ENCODE data around the gene HMGXB3. TPM values are rescaled to one million over a fixed set of nuclear protein-coding genes. Genes with fewer than 3 reads are reported as not detected.
"Not testable (repeated sequence)": the region's sequence is repeated elsewhere in the genome, so short reads cannot be mapped to it uniquely, and the experiment has no call there.

HMGXB3 gene
- total RNA-seq, 2 experiments from 2014 or later = 27.2 to 30.5 TPM

DNA sequence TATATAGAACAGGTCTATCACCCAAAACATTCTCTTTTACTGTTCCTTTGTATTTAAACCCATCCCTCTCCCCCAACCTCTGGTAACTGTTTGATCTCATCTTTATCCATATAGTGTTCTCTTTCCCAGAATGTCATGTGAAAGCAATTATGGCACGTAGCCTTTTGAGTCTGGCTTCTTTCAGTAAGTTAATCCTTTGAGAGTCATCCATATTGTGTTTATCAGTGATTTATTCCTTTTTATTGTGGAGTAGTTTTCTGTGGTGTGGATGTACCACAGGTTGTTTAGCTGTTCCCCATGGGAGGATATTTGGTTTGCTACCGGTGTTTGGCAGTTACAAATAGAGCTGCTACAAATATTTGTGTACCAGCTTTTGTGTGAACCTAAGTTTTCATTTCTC lies 38.0 kb downstream of the HMGXB3 start:
- peaks cover 55% of the 10 kb centered on the region for H3K36me3 Mint-ChIP-seq (ENCODE audit: low read depth)
- H3K27ac Mint-ChIP-seq = no peak overlapping the region
- intact Hi-C loops (cut with DNase I, micrococcal nuclease) = no loop called here
- no peaks in the 10 kb centered on the region for H3K9me3 Mint-ChIP-seq (ENCODE audit: low read depth)
- POLR2A ChIA-PET = no interaction called here
- ATAC-seq (no peak), DNase-seq (no peak)
- no peaks in the 10 kb centered on the region for H3K27me3 Mint-ChIP-seq
- peaks cover 2% of the 10 kb centered on the region for H3K4me1 Mint-ChIP-seq
- CTCF ChIA-PET = interaction anchor here (0.7 kb wide), 1 partner anchor 604 kb away, joined by 5 read pairs; no protein-coding TSS in a partner anchor
- H3K4me3 Mint-ChIP-seq = no peak overlapping the region

DNA sequence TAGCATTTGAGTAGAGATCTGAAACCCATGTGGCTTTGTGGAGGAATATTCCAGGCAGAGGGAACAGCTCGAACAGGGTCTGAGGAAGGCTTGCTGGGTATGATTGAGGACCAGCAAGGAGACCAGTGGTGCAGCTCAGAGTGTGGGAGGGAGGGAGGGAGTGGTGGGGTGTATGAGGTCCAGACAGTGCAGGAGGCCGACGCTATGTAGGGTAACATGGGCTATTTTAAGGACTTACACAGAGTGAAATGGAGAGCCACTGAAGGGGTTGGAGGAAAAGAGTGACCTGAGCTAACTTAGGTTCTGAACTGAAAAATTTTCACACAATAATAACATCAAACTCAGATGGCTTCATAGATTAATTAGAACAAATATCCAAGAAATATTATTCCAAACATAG lies 41.9 kb downstream of the HMGXB3 start:
- intact Hi-C loops (cut with DNase I, micrococcal nuclease) = no loop called here
- ChIA-PET POLR2A (no interaction called here), CTCF (interaction anchor here (1.2 kb wide), 1 partner anchor 12 kb away, joined by 3 read pairs; no protein-coding TSS in a partner anchor)
- peaks cover 6% of the 10 kb centered on the region for H3K4me1 Mint-ChIP-seq
- no peak overlapping the region for H3K27ac Mint-ChIP-seq
- peaks cover 43% of the 10 kb centered on the region for H3K36me3 Mint-ChIP-seq (ENCODE audit: low read depth)
- ATAC-seq (no peak), DNase-seq (no peak)
- H3K27me3 Mint-ChIP-seq = no peaks in the 10 kb centered on the region
- no peak overlapping the region for H3K4me3 Mint-ChIP-seq
- no peaks in the 10 kb centered on the region for H3K9me3 Mint-ChIP-seq (ENCODE audit: low read depth)

DNA sequence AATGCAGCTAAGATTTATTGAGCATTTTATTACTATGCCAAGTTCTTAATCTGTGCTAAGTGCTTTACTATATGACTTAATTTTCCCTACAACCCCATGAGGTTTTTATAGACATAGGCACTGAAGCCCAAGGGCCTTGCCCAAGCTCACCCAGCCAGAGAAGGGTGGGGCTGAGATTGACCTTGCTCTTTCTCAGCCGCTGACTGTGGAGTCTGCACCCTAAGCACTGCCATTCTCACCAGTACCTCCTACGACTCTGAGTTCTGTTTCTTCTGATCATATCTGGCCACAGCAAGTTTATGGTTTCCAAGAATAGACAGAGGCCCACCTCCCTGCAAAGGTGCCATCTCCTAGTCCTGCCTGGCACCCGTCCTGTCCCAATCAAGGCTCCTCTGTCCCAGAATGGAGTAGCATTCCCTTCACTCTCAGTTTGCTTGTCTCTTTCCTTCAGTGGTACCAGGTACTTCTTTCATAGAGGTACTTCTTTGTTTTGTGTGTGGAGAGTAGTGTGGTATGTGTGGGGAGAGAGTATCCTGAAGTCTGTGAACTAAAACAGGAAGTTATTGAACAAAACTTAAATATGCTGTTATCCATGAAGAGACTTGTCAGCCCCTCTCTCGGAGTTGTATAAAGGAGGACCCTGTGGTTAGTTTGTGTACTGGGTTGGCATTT lies 43.3 kb downstream of the HMGXB3 start:
- ChIA-PET POLR2A (no interaction called here), CTCF (interaction anchor here (0.6 kb wide), 1 partner anchor 997 kb away, joined by 3 read pairs; no protein-coding TSS in a partner anchor)
- ATAC-seq (no peak), DNase-seq (no peak)
- peaks cover 6% of the 10 kb centered on the region for H3K4me1 Mint-ChIP-seq
- peak overlapping the region; percentile 10 for H3K27ac Mint-ChIP-seq
- no peaks in the 10 kb centered on the region for H3K27me3 Mint-ChIP-seq
- peaks cover 44% of the 10 kb centered on the region for H3K36me3 Mint-ChIP-seq (ENCODE audit: low read depth)
- no peak overlapping the region for H3K4me3 Mint-ChIP-seq
- no peaks in the 10 kb centered on the region for H3K9me3 Mint-ChIP-seq (ENCODE audit: low read depth)
- intact Hi-C loops (cut with DNase I, micrococcal nuclease) = no loop called here

DNA sequence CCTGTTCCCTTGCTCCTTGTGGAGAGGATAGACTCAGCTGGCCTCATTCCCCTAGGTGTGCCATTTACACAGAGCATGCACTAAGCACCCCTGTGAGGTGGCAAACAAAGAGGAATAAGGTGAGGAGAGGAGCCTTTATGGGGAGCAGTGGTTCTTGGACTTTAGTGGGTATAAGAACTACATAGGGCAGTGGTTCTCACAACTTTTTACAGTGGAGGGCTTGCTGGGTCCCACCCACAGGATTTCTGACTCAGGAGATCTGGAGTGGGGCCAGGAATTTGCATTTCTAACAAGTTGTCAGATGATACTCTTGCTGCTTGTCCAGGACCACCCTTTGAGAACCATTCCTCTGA lies 43.8 kb downstream of the HMGXB3 start:
- Mint-ChIP-seq H3K4me1 (peaks cover 6% of the 10 kb centered on the region), H3K27me3 (no peaks in the 10 kb centered on the region), H3K27ac (no peak overlapping the region), H3K4me3 (no peak overlapping the region), H3K36me3 (ENCODE audit: low read depth) (peaks cover 49% of the 10 kb centered on the region), H3K9me3 (ENCODE audit: low read depth) (no peaks in the 10 kb centered on the region)
- ChIA-PET CTCF (interaction anchor here (0.7 kb wide), 1 partner anchor 34 kb away, joined by 3 read pairs; no protein-coding TSS in a partner anchor), POLR2A (no interaction called here)
- intact Hi-C loops (cut with DNase I, micrococcal nuclease) = no loop called here
- DNase-seq (no peak), ATAC-seq (no peak)

DNA sequence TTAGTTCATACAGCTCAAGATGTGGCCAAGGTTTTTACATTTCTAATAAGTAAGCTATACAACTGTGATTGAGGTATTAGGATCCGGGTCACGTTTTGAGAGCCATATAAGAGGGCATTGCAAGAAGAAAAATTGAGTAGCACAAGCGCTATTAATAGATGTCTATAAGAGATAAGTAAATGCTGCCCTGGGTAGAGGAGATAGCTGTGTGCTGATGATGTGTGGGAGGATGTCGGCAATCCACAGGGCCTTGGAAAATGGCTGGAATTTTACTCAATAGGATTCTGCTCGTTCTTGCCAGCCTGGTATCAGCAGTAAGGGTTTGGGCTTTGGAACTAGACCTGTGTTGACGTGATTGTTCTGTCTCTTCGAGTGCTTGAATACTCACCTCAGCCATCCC lies 44.2 kb downstream of the HMGXB3 start:
- intact Hi-C loops (cut with DNase I, micrococcal nuclease) = no loop called here
- H3K4me3 Mint-ChIP-seq = no peak overlapping the region
- ChIA-PET POLR2A (no interaction called here), CTCF (interaction anchor here (0.7 to 1.0 kb wide), 2 partner anchors 14 to 34 kb away, joined by 3 to 4 read pairs; no protein-coding TSS in a partner anchor)
- no peaks in the 10 kb centered on the region for H3K27me3 Mint-ChIP-seq
- DNase-seq (no peak), ATAC-seq (no peak)
- H3K36me3 Mint-ChIP-seq (ENCODE audit: low read depth) = peaks cover 50% of the 10 kb centered on the region
- no peaks in the 10 kb centered on the region for H3K9me3 Mint-ChIP-seq (ENCODE audit: low read depth)
- H3K27ac Mint-ChIP-seq = no peak overlapping the region
- H3K4me1 Mint-ChIP-seq = peaks cover 6% of the 10 kb centered on the region

DNA sequence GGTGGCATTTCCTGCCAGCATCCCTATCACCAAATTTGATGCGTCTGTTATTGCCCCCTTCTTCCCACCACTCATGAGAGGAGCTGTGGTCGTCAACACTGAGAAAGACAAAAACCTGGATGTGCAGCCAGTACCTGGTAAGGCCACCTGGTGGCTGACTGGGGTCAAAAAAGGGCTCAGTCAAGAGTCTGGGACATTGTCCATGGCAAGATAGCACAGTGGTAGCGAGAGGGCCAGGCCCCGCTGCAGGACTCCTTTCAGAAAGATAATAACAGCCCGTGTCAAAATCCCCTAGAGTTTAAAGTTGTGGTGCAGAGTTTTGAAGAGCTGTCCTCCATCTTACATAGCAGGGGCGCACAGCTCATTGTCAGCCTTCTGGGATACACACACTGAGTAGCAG lies 45.0 kb downstream of the HMGXB3 start:
- H3K27ac Mint-ChIP-seq = no peak overlapping the region
- DNase-seq (no peak), ATAC-seq (no peak)
- CTCF ChIA-PET = interaction anchor here (1.0 to 1.3 kb wide), 6 partner anchors 11 to 216 kb away, joined by 3 to 6 read pairs (median 4); no protein-coding TSS in a partner anchor
- intact Hi-C loops (cut with DNase I, micrococcal nuclease) = no loop called here
- no peaks in the 10 kb centered on the region for H3K27me3 Mint-ChIP-seq
- peaks cover 6% of the 10 kb centered on the region for H3K4me1 Mint-ChIP-seq
- POLR2A ChIA-PET = no interaction called here
- no peak overlapping the region for H3K4me3 Mint-ChIP-seq
- H3K36me3 Mint-ChIP-seq (ENCODE audit: low read depth) = peaks cover 48% of the 10 kb centered on the region
- no peaks in the 10 kb centered on the region for H3K9me3 Mint-ChIP-seq (ENCODE audit: low read depth)

DNA sequence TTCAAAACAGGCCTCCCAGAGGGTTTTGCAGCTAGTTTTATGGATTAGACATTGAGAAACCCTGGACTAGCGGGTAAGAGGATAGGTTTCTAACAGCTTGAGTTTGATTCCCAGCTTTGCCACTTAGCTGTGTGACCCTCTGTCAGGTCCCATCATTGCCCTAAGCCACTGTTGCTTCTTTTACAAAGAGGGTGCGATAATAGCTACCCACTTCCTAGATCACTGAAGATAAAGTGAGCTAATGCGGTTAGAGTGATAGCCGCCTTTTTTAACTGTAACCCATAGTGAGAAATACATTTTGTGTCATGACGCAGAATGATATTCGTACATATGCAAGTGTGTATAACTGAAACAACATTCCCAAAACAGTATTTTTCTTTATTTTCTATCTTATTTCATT lies 45.5 kb downstream of the HMGXB3 start:
- H3K4me1 Mint-ChIP-seq = peaks cover 6% of the 10 kb centered on the region
- H3K27me3 Mint-ChIP-seq = no peaks in the 10 kb centered on the region
- H3K36me3 Mint-ChIP-seq (ENCODE audit: low read depth) = peaks cover 49% of the 10 kb centered on the region
- CTCF ChIA-PET = interaction anchor here (1.1 to 1.3 kb wide), 5 partner anchors 11 to 217 kb away, joined by 3 to 6 read pairs (median 4); no protein-coding TSS in a partner anchor
- POLR2A ChIA-PET = no interaction called here
- intact Hi-C loops (cut with DNase I, micrococcal nuclease) = no loop called here
- H3K9me3 Mint-ChIP-seq (ENCODE audit: low read depth) = no peaks in the 10 kb centered on the region
- H3K4me3 Mint-ChIP-seq = no peak overlapping the region
- DNase-seq = no peak
- ATAC-seq = no peak
- no peak overlapping the region for H3K27ac Mint-ChIP-seq

DNA sequence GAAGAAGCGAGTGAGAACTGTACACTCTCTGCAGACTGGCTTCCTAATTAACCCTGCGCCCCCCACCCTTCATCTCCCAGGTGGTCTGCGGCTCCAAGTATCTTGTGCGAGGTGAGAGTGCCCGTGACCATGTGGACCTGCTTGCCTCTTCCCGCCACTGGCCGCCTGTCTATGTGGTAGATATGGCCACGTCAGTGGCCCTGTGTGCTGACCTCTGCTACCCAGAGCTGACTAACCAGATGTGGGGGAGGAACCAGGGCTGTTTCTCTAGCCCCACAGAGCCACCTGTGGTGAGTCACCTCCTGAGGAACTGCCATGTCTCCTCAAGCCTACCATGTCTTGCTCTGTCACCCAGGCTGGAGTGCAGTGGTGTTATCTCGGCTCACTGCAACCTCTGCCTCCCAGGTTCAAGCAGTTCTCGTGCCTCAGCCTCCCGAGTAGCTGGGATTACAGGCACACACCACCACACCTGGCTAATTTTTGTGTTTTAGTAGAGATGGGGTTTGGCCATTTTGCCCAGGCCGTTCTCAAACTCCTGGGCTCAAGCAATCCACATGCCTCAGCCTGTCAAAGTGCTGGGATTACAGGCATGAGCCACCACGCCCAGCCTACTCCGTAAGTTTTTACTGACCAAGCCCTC lies 49.8 kb downstream of the HMGXB3 start:
- H3K9me3 Mint-ChIP-seq (ENCODE audit: low read depth); H3K4me1 Mint-ChIP-seq; H3K27me3 Mint-ChIP-seq; intact Hi-C loops (cut with DNase I, micrococcal nuclease); H3K4me3 Mint-ChIP-seq; DNase-seq: not testable (repeated sequence)
- ChIA-PET CTCF (interaction anchor here (1.0 kb wide), 1 partner anchor 24 kb away, joined by 3 read pairs; no protein-coding TSS in a partner anchor), POLR2A (interaction anchor here (0.8 kb wide), 1 partner anchor 9 kb away, joined by 3 read pairs; no protein-coding TSS in a partner anchor)
- peaks cover 50% of the 10 kb centered on the region for H3K36me3 Mint-ChIP-seq (ENCODE audit: low read depth)
- peak; percentile 71 for ATAC-seq
- peak overlapping the region; percentile 6 for H3K27ac Mint-ChIP-seq

DNA sequence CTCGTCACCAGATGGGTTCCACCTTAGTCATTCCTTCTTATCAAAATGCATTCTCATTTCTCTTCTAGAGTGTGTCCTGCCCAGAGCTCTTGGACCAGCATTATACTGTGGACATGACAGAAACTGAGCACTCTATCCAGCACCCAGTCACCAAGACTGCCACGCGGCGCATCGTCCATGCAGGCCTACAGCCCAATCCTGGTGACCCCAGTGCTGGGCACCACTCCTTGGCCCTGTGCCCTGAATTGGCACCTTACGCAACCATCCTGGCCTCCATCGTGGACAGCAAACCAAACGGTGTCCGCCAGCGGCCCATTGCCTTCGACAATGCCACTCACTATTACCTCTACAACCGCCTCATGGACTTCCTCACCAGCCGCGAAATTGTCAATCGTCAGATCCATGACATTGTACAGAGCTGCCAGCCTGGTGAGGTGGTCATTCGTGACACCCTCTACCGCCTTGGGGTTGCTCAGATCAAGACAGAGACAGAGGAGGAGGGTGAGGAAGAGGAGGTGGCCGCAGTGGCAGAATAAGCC lies 51.2 kb downstream of the HMGXB3 start:
- Mint-ChIP-seq H3K4me3 (no peak overlapping the region), H3K36me3 (ENCODE audit: low read depth) (peaks cover 50% of the 10 kb centered on the region), H3K4me1 (no peaks in the 10 kb centered on the region), H3K27ac (no peak overlapping the region), H3K27me3 (no peaks in the 10 kb centered on the region), H3K9me3 (ENCODE audit: low read depth) (no peaks in the 10 kb centered on the region)
- intact Hi-C loops (cut with DNase I, micrococcal nuclease) = no loop called here
- ChIA-PET CTCF (no interaction called here), POLR2A (no interaction called here)
- ATAC-seq = no peak
- no peak for DNase-seq

DNA sequence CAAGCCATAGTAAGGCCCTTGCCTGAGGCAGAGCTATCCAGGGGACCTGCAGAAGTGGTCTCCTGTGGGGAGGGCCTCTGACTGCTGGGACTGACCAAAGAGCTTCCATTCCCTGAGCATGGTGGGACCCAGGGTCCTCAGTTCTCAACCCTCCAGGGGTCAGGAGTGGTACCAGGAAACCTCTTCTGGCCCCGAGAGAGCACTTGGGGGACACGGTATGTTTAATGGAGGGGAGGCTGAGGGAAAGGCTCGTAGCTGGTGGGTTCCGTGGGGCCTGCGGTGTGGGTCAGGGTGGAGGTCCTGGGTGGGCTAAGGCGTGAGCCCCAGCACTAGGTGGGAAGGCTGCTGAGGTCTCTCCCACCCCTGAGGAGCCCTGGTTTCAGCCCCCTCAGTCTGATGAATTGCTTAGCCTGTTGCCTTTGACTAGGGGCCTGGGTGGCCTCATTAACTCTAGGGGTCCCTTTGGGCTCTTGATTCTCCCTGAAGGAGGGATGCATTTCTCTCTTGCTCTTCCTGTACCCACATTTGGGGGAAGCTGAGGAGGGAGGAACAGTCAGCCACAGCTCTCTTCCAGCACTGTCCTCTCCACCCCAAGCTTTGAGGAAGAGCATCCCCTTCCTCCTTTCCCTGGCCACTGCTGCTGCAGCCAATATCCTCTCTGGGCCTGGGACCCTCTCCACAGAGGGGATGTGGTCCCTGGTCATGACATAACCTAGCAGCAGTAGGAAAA lies 51.9 kb downstream of the HMGXB3 start:
- ATAC-seq (no peak), DNase-seq (no peak)
- Mint-ChIP-seq H3K9me3 (ENCODE audit: low read depth) (no peaks in the 10 kb centered on the region), H3K4me3 (no peak overlapping the region), H3K4me1 (no peaks in the 10 kb centered on the region), H3K27me3 (no peaks in the 10 kb centered on the region), H3K27ac (no peak overlapping the region), H3K36me3 (ENCODE audit: low read depth) (peaks cover 50% of the 10 kb centered on the region)
- CTCF ChIA-PET = no interaction called here
- POLR2A ChIA-PET = no interaction called here
- intact Hi-C loops (cut with DNase I, micrococcal nuclease) = no loop called here

DNA sequence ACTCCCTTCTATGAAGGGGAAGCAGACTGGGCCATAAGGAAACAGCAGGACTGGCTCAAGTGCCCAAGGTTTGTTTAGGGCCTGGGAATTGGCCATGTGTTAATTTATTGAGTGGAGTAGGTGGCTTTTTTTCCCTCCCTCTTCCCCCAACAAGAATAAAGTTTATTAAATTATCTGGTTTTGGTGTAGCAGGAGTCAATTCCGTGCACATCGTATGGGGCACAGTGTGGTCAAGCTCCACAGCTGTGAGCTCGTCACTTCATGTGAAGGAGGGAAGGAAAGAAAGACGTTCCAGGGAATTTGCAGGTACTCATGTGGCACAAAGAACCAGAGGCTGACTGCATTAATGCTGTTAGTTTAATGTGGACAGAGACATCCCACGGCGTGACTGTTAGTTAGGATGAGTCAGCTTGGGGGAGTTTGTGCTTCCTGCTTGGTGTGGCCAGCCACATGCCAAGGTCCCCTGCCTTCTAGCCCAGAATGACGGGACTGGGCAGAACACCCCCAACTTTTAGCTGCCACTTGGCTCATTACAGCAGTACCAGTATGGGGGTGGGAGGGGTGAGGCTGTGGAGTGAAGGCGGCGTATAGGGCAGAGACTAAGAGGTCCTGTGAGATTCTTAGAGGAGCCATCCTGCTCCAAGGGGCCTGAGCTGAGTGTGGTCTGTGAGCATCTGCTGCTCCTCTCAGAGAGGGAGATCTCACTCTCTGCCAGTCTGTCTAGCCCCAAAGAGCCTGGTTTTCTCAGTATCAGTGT lies 52.6 kb downstream of the HMGXB3 start:
- H3K9me3 Mint-ChIP-seq (ENCODE audit: low read depth) = no peaks in the 10 kb centered on the region
- no peaks in the 10 kb centered on the region for H3K27me3 Mint-ChIP-seq
- intact Hi-C loops (cut with DNase I, micrococcal nuclease) = no loop called here
- H3K4me3 Mint-ChIP-seq = no peak overlapping the region
- no peak for DNase-seq
- CTCF ChIA-PET = no interaction called here
- no peak for ATAC-seq
- H3K36me3 Mint-ChIP-seq (ENCODE audit: low read depth) = peaks cover 44% of the 10 kb centered on the region
- H3K4me1 Mint-ChIP-seq = no peaks in the 10 kb centered on the region
- POLR2A ChIA-PET = interaction anchor here (0.5 to 0.6 kb wide), 2 partner anchors 177 to 344 kb away, joined by 3 to 8 read pairs; no protein-coding TSS in a partner anchor
- H3K27ac Mint-ChIP-seq = no peak overlapping the region
